M059J (cell line): ENCODE data around the gene DNAJB6. TPM values are rescaled to one million over a fixed set of nuclear protein-coding genes. Genes with fewer than 3 reads are reported as not detected.
"Not testable (repeated sequence)": the region's sequence is repeated elsewhere in the genome, so short reads cannot be mapped to it uniquely, and the experiment has no call there.

Experiments
- DNase-seq: peaks from one replicate; pipeline ENCODE4 v3.0.0-alpha.2; 2012; ENCODE audit warnings: low read depth
- total RNA-seq: library from RNA; depleted of rRNA; stranded (reverse); fragments of >200 nt; shearing (Covaris generic); gene quantifications from 2 replicates; pipeline ENCODE4 v1.2.3, GENCODE V29; 2014

Gene DNAJB6
- total RNA-seq, 1 experiment from 2014 or later = 118 TPM

GRCh38 chr7:157323401-157323800, 13.4 kb upstream of the DNAJB6 start:
- DNase-seq = no peak

- DNase-seq = no peak
These were observed 7.4 kb upstream of the DNAJB6 start for GRCh38 chr7:157329447-157329846.

GRCh38 chr7:157330567-157330966, 6.2 kb upstream of the DNAJB6 start:
- DNase-seq = not testable (repeated sequence)

GRCh38 chr7:157331049-157331448, 5.8 kb upstream of the DNAJB6 start:
- DNase-seq = not testable (repeated sequence)

GRCh38 chr7:157335236-157335635, 1.6 kb upstream of the DNAJB6 start:
- DNase-seq = peak; percentile 52

GRCh38 chr7:157335991-157336382, 817 bp upstream of the DNAJB6 start:
- DNase-seq = no peak

- peak; percentile 57 for DNase-seq
These were observed 729 bp downstream of the DNAJB6 start for GRCh38 chr7:157337316-157338149.

- peak; percentile 75 for DNase-seq
These were observed 3.2 kb downstream of the DNAJB6 start for GRCh38 chr7:157339777-157340677.

- peak; percentile 92 for DNase-seq
These were observed 10.6 kb downstream of the DNAJB6 start for GRCh38 chr7:157347217-157347904.

- DNase-seq = no peak
These were observed 11.7 kb downstream of the DNAJB6 start for GRCh38 chr7:157348548-157348947.

GRCh38 chr7:157352516-157352915, 15.7 kb downstream of the DNAJB6 start:
- no peak for DNase-seq

GRCh38 chr7:157355784-157356511, 19.1 kb downstream of the DNAJB6 start:
- no peak for DNase-seq

- no peak for DNase-seq
These were observed 20.6 kb downstream of the DNAJB6 start for GRCh38 chr7:157357129-157358040.

- no peak for DNase-seq
These were observed 21.4 kb downstream of the DNAJB6 start for GRCh38 chr7:157358041-157358752.

GRCh38 chr7:157358753-157359096, 21.9 kb downstream of the DNAJB6 start:
- DNase-seq = no peak

- DNase-seq = no peak
These were observed 22.8 kb downstream of the DNAJB6 start for GRCh38 chr7:157359581-157359980.

GRCh38 chr7:157360483-157361025, 23.8 kb downstream of the DNAJB6 start:
- no peak for DNase-seq

GRCh38 chr7:157361537-157361936, 24.7 kb downstream of the DNAJB6 start:
- DNase-seq = no peak

GRCh38 chr7:157362729-157363128, 25.9 kb downstream of the DNAJB6 start:
- no peak for DNase-seq
